ENCODE data around the gene MAP3K3. TPM values are rescaled to one million over a fixed set of nuclear protein-coding genes. Genes with fewer than 3 reads are reported as not detected.

MAP3K3 gene
- total RNA-seq, 1 experiment from 2014 or later = 14.1 TPM

DNA sequence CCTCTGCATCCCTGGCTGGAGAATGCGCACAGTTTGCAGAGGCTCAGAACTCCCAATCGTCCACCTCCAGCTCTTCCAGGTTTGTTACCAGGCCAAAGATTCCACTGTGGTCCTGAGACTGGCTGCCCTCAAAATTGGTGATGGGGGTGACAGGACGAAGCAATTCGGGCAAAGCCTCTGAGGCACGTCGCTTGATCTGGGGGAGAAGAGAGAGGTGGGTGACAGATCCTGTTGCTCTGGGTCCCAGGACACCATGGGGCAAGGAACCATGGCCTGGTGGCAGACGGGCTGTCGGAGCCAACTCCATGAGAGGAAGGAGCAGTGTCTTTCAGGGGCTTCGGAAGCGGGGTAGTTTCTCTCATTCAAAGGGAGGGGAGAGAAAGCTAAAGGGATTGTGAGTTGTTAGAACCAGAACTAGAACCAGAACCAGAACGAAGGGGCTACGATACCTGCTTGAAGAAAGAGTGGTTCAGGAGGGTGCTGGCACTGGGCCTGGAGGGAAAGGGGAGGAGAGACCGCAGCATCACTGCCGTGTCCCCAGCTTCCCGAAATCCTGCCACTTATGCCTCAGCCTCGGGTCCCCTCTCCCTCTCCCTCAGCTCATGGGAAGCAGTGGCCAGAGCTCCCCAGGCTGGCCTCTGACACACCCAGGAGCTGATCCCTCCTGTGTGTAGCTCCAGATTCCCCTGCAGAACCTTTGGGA is 81.5 kb downstream of the MAP3K3 start:
- Histone ChIP-seq H3K9me2 (ENCODE audit: insufficient read depth) (no peaks in the 10 kb centered on the region), H3K27me3 (ENCODE audit: insufficient read depth, low read depth) (no peaks in the 10 kb centered on the region), H3K4me3 (no peak overlapping the region), H3K9me3 (ENCODE audit: insufficient read depth, low read depth) (no peaks in the 10 kb centered on the region), H3K79me2 (ENCODE audit: low read depth) (no peaks in the 10 kb centered on the region), H2AFZ (no peak overlapping the region), H3K36me3 (ENCODE audit: low read depth) (no peaks in the 10 kb centered on the region), H3K27ac (no peak overlapping the region), H3K4me2 (no peak overlapping the region), H3K4me1 (replicated peaks; ENCODE audit: insufficient read depth) (no peaks in the 10 kb centered on the region), H4K20me1 (ENCODE audit: insufficient read depth) (no peaks in the 10 kb centered on the region), H3F3A (ENCODE audit: insufficient read depth, low read depth) (peaks cover 15% of the 10 kb centered on the region)
- BruUV-seq (replicated peaks) = no TSS peak
- CTCF ChIA-PET = no interaction called here
- TF ChIP-seq, protein P1, sequence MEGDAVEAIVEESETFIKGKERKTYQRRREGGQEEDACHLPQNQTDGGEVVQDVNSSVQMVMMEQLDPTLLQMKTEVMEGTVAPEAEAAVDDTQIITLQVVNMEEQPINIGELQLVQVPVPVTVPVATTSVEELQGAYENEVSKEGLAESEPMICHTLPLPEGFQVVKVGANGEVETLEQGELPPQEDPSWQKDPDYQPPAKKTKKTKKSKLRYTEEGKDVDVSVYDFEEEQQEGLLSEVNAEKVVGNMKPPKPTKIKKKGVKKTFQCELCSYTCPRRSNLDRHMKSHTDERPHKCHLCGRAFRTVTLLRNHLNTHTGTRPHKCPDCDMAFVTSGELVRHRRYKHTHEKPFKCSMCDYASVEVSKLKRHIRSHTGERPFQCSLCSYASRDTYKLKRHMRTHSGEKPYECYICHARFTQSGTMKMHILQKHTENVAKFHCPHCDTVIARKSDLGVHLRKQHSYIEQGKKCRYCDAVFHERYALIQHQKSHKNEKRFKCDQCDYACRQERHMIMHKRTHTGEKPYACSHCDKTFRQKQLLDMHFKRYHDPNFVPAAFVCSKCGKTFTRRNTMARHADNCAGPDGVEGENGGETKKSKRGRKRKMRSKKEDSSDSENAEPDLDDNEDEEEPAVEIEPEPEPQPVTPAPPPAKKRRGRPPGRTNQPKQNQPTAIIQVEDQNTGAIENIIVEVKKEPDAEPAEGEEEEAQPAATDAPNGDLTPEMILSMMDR (conservative IDR thresholded peaks at IDR 0.05) = no peak
- no peak for TF ChIP-seq EZH2 (IDR thresholded peaks at IDR 0.05; ENCODE audit: low read depth)
- no peak for DNase-seq
- intact Hi-C loops (cut with micrococcal nuclease; ENCODE audit: unreplicated experiment) = no loop called here
- POLR2A ChIA-PET (ENCODE audit: unreplicated experiment) = no interaction called here

DNA sequence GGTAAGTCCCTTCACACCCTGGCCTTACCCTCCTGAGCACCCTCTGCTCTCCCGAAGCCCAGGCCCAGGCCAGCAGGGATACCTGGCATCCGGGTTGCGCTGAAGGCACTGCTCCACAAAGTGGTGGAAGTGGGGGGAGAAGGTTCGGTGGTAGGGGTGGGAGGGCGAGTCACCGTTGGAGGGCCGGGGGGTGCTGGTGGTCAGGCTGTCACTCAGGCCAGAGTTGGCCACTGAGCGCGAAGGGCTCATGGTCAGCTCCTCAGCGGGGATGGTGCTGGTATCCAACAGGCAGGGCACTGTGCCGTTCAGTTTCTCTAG is 82.0 kb downstream of the MAP3K3 start:
- Histone ChIP-seq H3K79me2 (ENCODE audit: low read depth) (no peaks in the 10 kb centered on the region), H2AFZ (no peak overlapping the region), H3K36me3 (ENCODE audit: low read depth) (no peaks in the 10 kb centered on the region), H3K9me3 (ENCODE audit: insufficient read depth, low read depth) (no peaks in the 10 kb centered on the region), H3K9me2 (ENCODE audit: insufficient read depth) (no peaks in the 10 kb centered on the region), H3K27ac (no peak overlapping the region), H4K20me1 (ENCODE audit: insufficient read depth) (no peaks in the 10 kb centered on the region), H3K4me3 (no peak overlapping the region), H3K27me3 (ENCODE audit: insufficient read depth, low read depth) (no peaks in the 10 kb centered on the region), H3K4me1 (replicated peaks; ENCODE audit: insufficient read depth) (no peaks in the 10 kb centered on the region), H3K4me2 (no peak overlapping the region), H3F3A (ENCODE audit: insufficient read depth, low read depth) (peaks cover 15% of the 10 kb centered on the region)
- no TSS peak for BruUV-seq (replicated peaks)
- POLR2A ChIA-PET (ENCODE audit: unreplicated experiment) = no interaction called here
- intact Hi-C loops (cut with micrococcal nuclease; ENCODE audit: unreplicated experiment) = no loop called here
- DNase-seq = no peak
- CTCF ChIA-PET = no interaction called here
- no peak for TF ChIP-seq EZH2 (IDR thresholded peaks at IDR 0.05; ENCODE audit: low read depth)
- TF ChIP-seq, protein P1 (conservative IDR thresholded peaks at IDR 0.05) = no peak

DNA sequence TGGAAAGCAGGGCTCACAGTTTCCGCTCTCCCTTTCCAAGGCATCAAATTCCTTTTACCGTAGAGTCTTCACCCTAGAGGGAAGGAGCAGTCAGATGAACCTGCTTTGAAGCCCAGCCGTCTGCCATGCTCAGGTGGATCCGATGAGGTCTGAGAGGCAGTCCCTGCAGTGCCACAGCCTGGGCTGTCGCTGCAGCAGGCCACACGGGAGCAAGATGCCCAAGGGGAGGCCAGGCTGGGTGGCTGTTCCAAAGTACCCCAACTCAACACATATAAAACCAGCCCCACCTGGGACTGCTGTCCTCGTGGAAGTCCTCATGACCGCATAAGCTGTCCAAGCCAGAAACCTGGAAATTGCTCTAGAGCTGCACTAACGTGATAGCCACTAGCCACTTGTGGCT is 82.6 kb downstream of the MAP3K3 start:
- intact Hi-C loops (cut with micrococcal nuclease; ENCODE audit: unreplicated experiment) = no loop called here
- H3K9me3 ChIP-seq (ENCODE audit: insufficient read depth, low read depth) = no peaks in the 10 kb centered on the region
- POLR2A ChIA-PET (ENCODE audit: unreplicated experiment) = no interaction called here

More for the DNA sequence above, 82.6 kb downstream of the MAP3K3 start:
- TF ChIP-seq, protein P1 (conservative IDR thresholded peaks at IDR 0.05) = no peak
- no peak for TF ChIP-seq EZH2 (IDR thresholded peaks at IDR 0.05; ENCODE audit: low read depth)
- Histone ChIP-seq H3K4me1 (replicated peaks; ENCODE audit: insufficient read depth) (no peaks in the 10 kb centered on the region), H4K20me1 (ENCODE audit: insufficient read depth) (no peaks in the 10 kb centered on the region), H2AFZ (no peak overlapping the region), H3F3A (ENCODE audit: insufficient read depth, low read depth) (peaks cover 15% of the 10 kb centered on the region), H3K9me2 (ENCODE audit: insufficient read depth) (no peaks in the 10 kb centered on the region), H3K79me2 (ENCODE audit: low read depth) (no peaks in the 10 kb centered on the region), H3K27ac (no peak overlapping the region), H3K36me3 (ENCODE audit: low read depth) (no peaks in the 10 kb centered on the region), H3K4me2 (no peak overlapping the region), H3K27me3 (ENCODE audit: insufficient read depth, low read depth) (no peaks in the 10 kb centered on the region), H3K4me3 (no peak overlapping the region)
- CTCF ChIA-PET = no interaction called here
- no TSS peak for BruUV-seq (replicated peaks)
- DNase-seq = no peak
